ENCODE measurements around the gene KCNB1. TPM values are rescaled to one million over a fixed set of nuclear protein-coding genes. Genes with fewer than 3 reads are reported as not detected.

The KCNB1 gene
- total and polyA plus RNA-seq, 11 donors: 0.72 to 4.9 (median 1.3) TPM

DNA sequence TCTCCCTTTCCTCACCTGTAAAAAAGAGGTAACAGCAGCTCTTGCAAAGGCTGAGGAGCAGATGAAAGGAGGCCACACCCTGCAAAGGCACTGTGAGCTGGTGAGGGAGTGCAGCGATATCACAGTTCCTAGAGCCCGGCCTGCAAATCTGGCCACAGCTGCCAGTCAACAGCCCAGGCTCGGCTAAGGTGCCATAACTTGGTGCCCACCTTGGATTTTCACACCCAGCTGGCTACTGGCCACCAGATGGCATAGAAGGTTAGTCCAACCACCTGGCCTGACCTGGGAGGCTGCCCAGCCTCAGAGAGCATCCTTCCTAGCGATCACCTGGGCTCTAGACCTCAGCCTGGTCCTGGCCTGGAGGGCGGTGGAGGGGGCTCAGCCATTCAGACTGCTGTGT, 46.8 kb downstream of the KCNB1 start:
- H3K4me1 ChIP-seq: no peaks in the 10 kb centered on the region
- no peaks in the 10 kb centered on the region for H3K27me3 ChIP-seq
- H3K4me3 ChIP-seq: no peak overlapping the region
- ATAC-seq (no peak), DNase-seq (no peak)
- no peaks in the 10 kb centered on the region for H3K36me3 ChIP-seq
- intact Hi-C loops (cut with DNase I): no loop called here
- H3K9me3 ChIP-seq: no peaks in the 10 kb centered on the region
- TF ChIP-seq, protein P1, sequence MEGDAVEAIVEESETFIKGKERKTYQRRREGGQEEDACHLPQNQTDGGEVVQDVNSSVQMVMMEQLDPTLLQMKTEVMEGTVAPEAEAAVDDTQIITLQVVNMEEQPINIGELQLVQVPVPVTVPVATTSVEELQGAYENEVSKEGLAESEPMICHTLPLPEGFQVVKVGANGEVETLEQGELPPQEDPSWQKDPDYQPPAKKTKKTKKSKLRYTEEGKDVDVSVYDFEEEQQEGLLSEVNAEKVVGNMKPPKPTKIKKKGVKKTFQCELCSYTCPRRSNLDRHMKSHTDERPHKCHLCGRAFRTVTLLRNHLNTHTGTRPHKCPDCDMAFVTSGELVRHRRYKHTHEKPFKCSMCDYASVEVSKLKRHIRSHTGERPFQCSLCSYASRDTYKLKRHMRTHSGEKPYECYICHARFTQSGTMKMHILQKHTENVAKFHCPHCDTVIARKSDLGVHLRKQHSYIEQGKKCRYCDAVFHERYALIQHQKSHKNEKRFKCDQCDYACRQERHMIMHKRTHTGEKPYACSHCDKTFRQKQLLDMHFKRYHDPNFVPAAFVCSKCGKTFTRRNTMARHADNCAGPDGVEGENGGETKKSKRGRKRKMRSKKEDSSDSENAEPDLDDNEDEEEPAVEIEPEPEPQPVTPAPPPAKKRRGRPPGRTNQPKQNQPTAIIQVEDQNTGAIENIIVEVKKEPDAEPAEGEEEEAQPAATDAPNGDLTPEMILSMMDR (IDR thresholded peaks at IDR 0.05): no peak
- no peak for TF ChIP-seq POLR2A (IDR thresholded peaks at IDR 0.05)
- WGBS, 4 donors: 88 to 100% (median 96%) methylated on average over 3 to 5 of the region's 5 CpGs
- no peak overlapping the region for H3K27ac ChIP-seq

DNA sequence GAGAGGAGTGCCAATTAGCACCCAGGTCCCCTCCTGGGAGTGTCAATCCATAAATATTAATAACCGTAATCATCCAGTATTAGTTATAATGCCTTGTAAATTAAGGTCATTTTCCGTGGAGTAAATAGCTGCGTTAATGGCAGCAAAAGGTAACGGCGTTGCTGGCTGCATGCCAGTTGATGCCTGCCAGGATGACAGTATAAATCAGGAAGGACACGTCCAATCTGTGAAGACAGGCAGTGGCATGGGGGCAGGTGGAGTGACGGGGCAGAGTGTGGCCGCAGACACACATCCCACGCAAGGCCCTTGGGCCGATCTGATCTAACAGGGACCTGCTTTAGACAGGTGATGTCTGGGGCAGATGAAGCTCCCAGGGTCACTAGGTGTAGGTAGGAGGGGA, 49.1 kb downstream of the KCNB1 start:
- H3K4me1 ChIP-seq: peaks cover 0 to 2% (median 0%) of the 10 kb centered on the region in 12 donors
- H3K9me3 ChIP-seq: no peaks in the 10 kb centered on the region
- no peak overlapping the region for H3K4me3 ChIP-seq
- WGBS, 4 donors: 73 to 87% (median 80%) methylated on average over 10 of the region's 10 CpGs
- DNase-seq: no peak
- intact Hi-C loops (cut with DNase I): no loop called here
- no peaks in the 10 kb centered on the region for H3K36me3 ChIP-seq
- no peak for ATAC-seq
- TF ChIP-seq POLR2A (IDR thresholded peaks at IDR 0.05): no peak
- TF ChIP-seq, protein P1 (IDR thresholded peaks at IDR 0.05): no peak
- no peak overlapping the region for H3K27ac ChIP-seq
- no peaks in the 10 kb centered on the region for H3K27me3 ChIP-seq

DNA sequence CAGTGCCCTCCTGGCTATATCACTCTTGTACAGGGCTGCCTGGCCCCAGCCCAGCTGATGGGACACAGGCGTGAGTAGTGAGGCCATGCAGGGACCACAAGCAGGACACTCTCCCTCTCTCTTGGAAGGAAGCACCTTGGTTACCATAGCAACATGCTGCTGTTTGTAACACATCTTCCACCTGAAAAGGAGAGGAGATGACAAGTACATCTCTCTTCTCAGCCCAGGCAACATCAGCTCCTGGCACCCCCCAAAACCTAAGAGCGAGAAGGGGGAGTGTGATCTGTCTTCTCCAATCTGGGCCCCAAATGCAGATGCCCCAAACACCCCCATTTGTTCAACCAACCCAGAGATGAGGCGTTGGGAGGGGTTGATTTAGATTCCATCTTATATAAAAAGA, 49.9 kb downstream of the KCNB1 start:
- peaks cover 0 to 9% (median 1%) of the 10 kb centered on the region in 12 donors for H3K4me1 ChIP-seq
- WGBS, 4 donors: 64 to 89% (median 76%) methylated on average over 3 of the region's 3 CpGs
- no peaks in the 10 kb centered on the region for H3K9me3 ChIP-seq
- no peaks in the 10 kb centered on the region for H3K27me3 ChIP-seq
- H3K36me3 ChIP-seq: no peaks in the 10 kb centered on the region
- TF ChIP-seq, protein P1 (IDR thresholded peaks at IDR 0.05): no peak
- no peak for TF ChIP-seq POLR2A (IDR thresholded peaks at IDR 0.05)
- no peak for DNase-seq
- no peak overlapping the region for H3K27ac ChIP-seq
- H3K4me3 ChIP-seq: no peak overlapping the region
- intact Hi-C loops (cut with DNase I): no loop called here
- ATAC-seq: no peak

DNA sequence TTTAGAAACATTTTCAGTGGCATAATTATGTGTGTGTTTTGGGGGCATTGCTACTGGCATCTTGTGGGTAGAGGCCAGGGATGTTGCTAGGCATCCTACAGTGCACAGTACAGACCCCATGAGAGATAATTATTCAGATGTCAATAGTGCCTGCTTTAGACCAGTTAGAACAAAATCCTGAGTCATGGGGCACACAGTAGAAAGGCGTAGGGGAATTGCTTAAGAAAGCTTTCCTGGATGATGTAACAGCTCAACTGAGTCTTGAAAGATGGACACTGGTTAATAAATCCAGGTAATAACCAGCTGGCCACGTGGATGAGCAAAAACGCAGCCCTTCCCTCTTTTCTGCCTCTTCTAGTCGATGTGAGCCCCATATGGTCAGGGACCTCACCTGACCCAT, 51.1 kb downstream of the KCNB1 start:
- H3K4me1 ChIP-seq: peaks cover 0 to 18% (median 9%) of the 10 kb centered on the region in 12 donors
- TF ChIP-seq, protein P1 (IDR thresholded peaks at IDR 0.05): no peak
- TF ChIP-seq POLR2A (IDR thresholded peaks at IDR 0.05): no peak
- ATAC-seq: no peak

More for the DNA sequence above, 51.1 kb downstream of the KCNB1 start:
- intact Hi-C loops (cut with DNase I): no loop called here
- Histone ChIP-seq H3K27me3 (no peaks in the 10 kb centered on the region), H3K27ac (no peak overlapping the region), H3K9me3 (no peaks in the 10 kb centered on the region), H3K36me3 (no peaks in the 10 kb centered on the region), H3K4me3 (no peak overlapping the region)
- no peak for DNase-seq
- 77 to 81% (median 79%) methylated on average over 4 of the region's 4 CpGs for WGBS, 4 donors

Measured in heart left ventricle (tissue), 16 donors.